ENCODE measurements around the gene GPC3. TPM values are rescaled to one million over a fixed set of nuclear protein-coding genes. Genes with fewer than 3 reads are reported as not detected.

The GPC3 gene
- total and polyA plus RNA-seq, 2 of the 4 experiments (the other 2 are of a cell fraction), result not detected

DNA sequence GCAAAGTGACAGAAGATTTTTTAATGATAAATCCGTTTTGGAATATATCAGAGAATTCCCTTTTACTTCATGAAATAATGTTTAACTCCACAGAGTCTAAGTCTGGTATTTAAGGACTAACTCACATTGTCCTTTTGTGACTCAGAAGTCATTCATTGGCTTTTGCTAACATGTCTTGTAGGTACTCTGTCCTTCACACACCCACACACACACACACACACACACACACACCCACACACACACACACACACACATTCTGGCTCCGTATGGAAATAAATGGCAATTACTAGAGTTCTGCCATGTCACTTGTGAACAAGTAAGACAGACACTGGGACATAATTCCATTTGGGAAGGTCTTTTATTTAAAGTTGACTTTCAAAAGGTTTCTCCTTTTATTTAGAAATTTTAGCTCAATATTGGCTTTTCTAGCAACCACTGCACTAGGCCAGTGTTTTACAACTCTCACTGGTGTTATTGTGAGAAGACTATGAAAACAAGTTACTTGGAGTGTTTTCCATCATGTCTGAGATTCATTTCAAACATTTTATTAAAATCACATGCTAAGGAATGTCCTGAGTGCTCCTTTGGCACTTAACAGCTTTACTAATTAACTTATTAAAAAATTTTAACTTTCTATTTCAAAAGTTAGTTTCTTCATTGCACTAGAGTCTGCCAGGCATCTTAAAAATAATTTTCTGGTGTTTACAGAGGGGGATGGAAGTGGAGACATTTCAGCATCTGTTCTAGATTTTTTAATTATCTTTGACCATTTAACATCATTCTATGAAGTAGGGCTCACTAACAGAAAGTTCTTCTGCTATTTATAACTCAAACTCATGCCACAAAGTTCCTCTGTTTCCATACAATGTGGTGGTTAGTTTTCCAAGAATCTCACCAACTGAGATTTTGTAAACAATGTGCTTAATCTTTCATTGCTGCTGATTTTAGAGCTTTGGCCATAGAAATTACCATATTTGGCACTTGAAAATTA, 329.8 kb downstream of the GPC3 start:
- H2AK9ac ChIP-seq (replicated peaks; ENCODE audit: low read depth, low read length, poor library complexity), result no peak overlapping the region
- H3K4me1 ChIP-seq (ENCODE audit: control insufficient read depth, insufficient read depth, low read length), result no peaks in the 10 kb centered on the region
- H3K4me2 ChIP-seq (ENCODE audit: low read depth, low read length), result no peak overlapping the region
- intact Hi-C loops (cut with micrococcal nuclease) (no loop called here), dilution Hi-C loops (cut with HindIII; ENCODE audit: low sequenced_read_pairs, unreplicated experiment) (no loop called here), in situ Hi-C loops (cut with MboI; ENCODE audit: low sequenced_read_pairs) (no loop called here)
- no peak overlapping the region for H4K8ac ChIP-seq (ENCODE audit: low read depth in 2 of 2, low read length in 2 of 2)
- H3K23ac ChIP-seq (ENCODE audit: low read depth, low read length), result no peak overlapping the region
- H3K4ac ChIP-seq (ENCODE audit: low read depth, low read length), result no peak overlapping the region
- H3K9ac ChIP-seq (ENCODE audit: low read depth, low read length), result no peak overlapping the region
- H2AFZ ChIP-seq (replicated peaks; ENCODE audit: low read length, poor library complexity), result no peak overlapping the region
- H3K27me3 ChIP-seq (ENCODE audit: control insufficient read depth, insufficient read depth, low read length), result no peaks in the 10 kb centered on the region
- no peak overlapping the region for H3K27ac ChIP-seq (ENCODE audit: insufficient read depth, low read length)
- no peaks in the 10 kb centered on the region for H4K20me1 ChIP-seq (ENCODE audit: insufficient read depth, low read length)
- H2BK20ac ChIP-seq (ENCODE audit: low read depth, low read length), result no peak overlapping the region
- BruUV-seq (replicated peaks), result no TSS peak
- ChIA-PET POLR2A (ENCODE audit: unreplicated experiment) (no interaction called here), CTCF (no interaction called here)
- no CpG with 5 or more reads among the region's 2 CpGs for WGBS, 2 experiments (ENCODE audit: extremely low coverage in 2 of 2, insufficient read length in 1 of 2)
- H4K5ac ChIP-seq (ENCODE audit: low read depth, low read length), result no peak overlapping the region
- no peak overlapping the region for H2BK15ac ChIP-seq (ENCODE audit: low read depth, low read length)
- H3K9me1 ChIP-seq (ENCODE audit: insufficient read depth, low read length), result no peaks in the 10 kb centered on the region
- no peak overlapping the region for H2AK5ac ChIP-seq (ENCODE audit: low read depth, low read length)
- ATAC-seq (ENCODE audit: low read depth) (no peak), DNase-seq (no peak)
- no peaks in the 10 kb centered on the region for H3K9me3 ChIP-seq (ENCODE audit: control insufficient read depth, insufficient read depth, low read length)
- no peaks in the 10 kb centered on the region for H3K79me1 ChIP-seq (ENCODE audit: low read depth in 1 of 2, low read length in 2 of 2)
- no peak overlapping the region for H3K14ac ChIP-seq (replicated peaks; ENCODE audit: low read depth, low read length)
- TF ChIP-seq MAFK (IDR thresholded peaks at IDR 0.05; ENCODE audit: low read depth, low read length) (no peak), BHLHE40 (IDR thresholded peaks at IDR 0.05; ENCODE audit: low read depth, low read length) (no peak), POLR2A (IDR thresholded peaks at IDR 0.05; ENCODE audit: low read depth, low read length) (no peak), FOS (IDR thresholded peaks at IDR 0.05; ENCODE audit: low read depth, low read length) (no peak), MXI1 (IDR thresholded peaks at IDR 0.05; ENCODE audit: borderline replicate concordance, low read depth, low read length) (no peak), MAZ (IDR thresholded peaks at IDR 0.05; ENCODE audit: borderline replicate concordance, low read depth, low read length) (no peak), NFE2L2 (IDR thresholded peaks at IDR 0.05; ENCODE audit: low read depth, low read length) (no peak)
- TF ChIP-seq, protein P1, sequence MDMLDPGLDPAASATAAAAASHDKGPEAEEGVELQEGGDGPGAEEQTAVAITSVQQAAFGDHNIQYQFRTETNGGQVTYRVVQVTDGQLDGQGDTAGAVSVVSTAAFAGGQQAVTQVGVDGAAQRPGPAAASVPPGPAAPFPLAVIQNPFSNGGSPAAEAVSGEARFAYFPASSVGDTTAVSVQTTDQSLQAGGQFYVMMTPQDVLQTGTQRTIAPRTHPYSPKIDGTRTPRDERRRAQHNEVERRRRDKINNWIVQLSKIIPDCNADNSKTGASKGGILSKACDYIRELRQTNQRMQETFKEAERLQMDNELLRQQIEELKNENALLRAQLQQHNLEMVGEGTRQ (IDR thresholded peaks at IDR 0.05; ENCODE audit: low read depth, low read length), result no peak
- TF ChIP-seq, protein P2, sequence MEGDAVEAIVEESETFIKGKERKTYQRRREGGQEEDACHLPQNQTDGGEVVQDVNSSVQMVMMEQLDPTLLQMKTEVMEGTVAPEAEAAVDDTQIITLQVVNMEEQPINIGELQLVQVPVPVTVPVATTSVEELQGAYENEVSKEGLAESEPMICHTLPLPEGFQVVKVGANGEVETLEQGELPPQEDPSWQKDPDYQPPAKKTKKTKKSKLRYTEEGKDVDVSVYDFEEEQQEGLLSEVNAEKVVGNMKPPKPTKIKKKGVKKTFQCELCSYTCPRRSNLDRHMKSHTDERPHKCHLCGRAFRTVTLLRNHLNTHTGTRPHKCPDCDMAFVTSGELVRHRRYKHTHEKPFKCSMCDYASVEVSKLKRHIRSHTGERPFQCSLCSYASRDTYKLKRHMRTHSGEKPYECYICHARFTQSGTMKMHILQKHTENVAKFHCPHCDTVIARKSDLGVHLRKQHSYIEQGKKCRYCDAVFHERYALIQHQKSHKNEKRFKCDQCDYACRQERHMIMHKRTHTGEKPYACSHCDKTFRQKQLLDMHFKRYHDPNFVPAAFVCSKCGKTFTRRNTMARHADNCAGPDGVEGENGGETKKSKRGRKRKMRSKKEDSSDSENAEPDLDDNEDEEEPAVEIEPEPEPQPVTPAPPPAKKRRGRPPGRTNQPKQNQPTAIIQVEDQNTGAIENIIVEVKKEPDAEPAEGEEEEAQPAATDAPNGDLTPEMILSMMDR (conservative IDR thresholded peaks at IDR 0.05; ENCODE audit: low read depth, low read length), result no peak
- H3K4me3 ChIP-seq (ENCODE audit: insufficient read depth, low read depth, low read length), result no peak overlapping the region
- peak overlapping the region; percentile 11 for H2BK5ac ChIP-seq (ENCODE audit: low read depth, low read length, poor library complexity, severe bottlenecking)
- H4K91ac ChIP-seq (ENCODE audit: insufficient read depth, low read depth, low read length), result no peak overlapping the region
- H3K36me3 ChIP-seq (ENCODE audit: control insufficient read depth, insufficient read depth, low read length), result no peaks in the 10 kb centered on the region
- H2BK120ac ChIP-seq (ENCODE audit: low read depth, low read length), result no peak overlapping the region
- no peak overlapping the region for H3K56ac ChIP-seq (ENCODE audit: extremely low read depth, insufficient read depth, low read length)
- no peak overlapping the region; the same call in 1 of the 2 replicates for H3K18ac ChIP-seq (ENCODE audit: low read depth, low read length)

Measured in IMR-90 (cell line).